Measurements from ENCODE around the gene POC1B.

DNA sequence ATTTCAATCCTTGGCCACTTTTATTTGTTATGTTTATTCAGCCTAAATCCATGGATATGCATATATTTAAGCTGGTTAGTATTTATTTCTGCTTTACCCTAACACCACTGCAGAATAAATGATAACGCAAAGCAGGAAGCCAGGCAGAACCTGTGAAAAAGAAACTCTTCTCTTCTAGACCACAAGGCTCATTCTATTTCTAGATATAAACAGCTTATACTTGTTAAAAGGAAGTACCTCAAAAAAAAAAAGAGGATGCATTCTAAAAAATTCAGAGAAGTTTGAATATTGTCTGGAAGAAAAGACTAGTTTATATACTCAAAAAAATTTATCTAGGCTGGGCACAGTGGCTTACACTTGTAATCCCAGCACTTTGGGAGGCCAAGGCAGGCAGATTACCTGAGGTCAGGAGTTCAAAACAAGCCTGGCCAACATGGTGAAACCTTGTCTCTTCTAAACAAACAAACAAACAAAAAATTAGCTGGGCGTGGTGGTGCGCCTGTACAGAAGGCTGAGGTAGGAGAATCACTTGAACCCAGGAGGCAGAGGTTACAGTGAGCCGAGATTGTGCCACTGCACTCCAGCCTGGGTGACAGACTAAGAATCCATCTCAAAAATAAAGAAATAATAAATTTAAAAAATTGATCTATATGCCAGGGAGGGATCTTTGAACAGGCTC lies 57.1 kb downstream of the POC1B start:
- TF ChIP-seq EZH2phosphoT487 (IDR thresholded peaks at IDR 0.05; ENCODE audit: borderline replicate concordance, low read length) = no peak
- TF ChIP-seq, protein P1, sequence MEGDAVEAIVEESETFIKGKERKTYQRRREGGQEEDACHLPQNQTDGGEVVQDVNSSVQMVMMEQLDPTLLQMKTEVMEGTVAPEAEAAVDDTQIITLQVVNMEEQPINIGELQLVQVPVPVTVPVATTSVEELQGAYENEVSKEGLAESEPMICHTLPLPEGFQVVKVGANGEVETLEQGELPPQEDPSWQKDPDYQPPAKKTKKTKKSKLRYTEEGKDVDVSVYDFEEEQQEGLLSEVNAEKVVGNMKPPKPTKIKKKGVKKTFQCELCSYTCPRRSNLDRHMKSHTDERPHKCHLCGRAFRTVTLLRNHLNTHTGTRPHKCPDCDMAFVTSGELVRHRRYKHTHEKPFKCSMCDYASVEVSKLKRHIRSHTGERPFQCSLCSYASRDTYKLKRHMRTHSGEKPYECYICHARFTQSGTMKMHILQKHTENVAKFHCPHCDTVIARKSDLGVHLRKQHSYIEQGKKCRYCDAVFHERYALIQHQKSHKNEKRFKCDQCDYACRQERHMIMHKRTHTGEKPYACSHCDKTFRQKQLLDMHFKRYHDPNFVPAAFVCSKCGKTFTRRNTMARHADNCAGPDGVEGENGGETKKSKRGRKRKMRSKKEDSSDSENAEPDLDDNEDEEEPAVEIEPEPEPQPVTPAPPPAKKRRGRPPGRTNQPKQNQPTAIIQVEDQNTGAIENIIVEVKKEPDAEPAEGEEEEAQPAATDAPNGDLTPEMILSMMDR (conservative IDR thresholded peaks at IDR 0.05; ENCODE audit: low read depth, low read length) = no peak

Measured in PC-3 (cell line).